Activated T-cell treated with anti-CD3 and anti-CD28 coated beads for 4 hours (primary cell): ENCODE data around the gene TNPO2.

Experiments
- DNase-seq: peaks from one replicate; pipeline ENCODE4 v3.0.0-alpha.2; 2020

The TNPO2 gene

DNA sequence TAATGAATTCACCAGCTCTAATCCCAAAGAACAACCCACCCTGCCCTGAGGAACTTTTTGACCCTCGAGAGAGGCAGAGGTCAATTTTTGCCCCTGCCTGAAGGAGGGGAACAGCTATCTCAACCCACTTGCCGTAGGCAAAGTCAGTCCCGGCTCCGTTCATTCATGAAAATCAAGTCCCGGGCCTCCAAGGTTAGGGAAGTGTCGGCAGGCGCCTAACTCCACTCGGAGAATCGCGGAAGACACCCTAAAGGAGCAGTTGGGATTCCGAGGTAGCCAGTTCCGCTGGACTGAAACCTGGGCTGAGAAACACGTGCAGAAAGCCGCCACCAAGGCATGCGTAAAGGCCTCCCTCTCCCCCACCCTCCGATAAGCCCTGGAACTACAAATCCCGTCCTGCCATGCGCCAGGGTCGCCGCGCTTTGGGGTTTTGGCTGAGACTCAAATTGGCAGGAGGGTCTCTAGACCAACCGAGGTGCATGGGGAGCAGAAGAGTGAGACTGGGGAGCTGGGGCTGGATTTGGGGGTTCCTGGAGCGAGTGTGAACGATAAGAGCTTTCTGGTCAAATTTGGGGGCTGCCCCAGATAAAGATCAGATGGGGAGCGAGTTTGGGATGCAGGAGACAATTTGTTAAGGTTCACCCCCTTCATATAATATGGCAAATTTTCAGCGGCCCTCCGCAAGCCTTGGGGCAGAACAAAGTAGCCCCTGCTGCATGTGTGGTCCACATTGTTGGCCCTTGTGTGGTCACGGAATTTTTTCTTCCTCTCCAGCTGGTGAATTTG lies at the start of gene TNPO2:
TNPO2 (minus strand) TSS at position 292 of the 786 bp plus-strand sequence. CDS start 2,955 bp downstream, outside the sequence.
- DNase-seq: peak; percentile 64

- no peak for DNase-seq
Measured at GRCh38 chr19:12772323-12772722, 48.6 kb upstream of the TNPO2 start.

DNA sequence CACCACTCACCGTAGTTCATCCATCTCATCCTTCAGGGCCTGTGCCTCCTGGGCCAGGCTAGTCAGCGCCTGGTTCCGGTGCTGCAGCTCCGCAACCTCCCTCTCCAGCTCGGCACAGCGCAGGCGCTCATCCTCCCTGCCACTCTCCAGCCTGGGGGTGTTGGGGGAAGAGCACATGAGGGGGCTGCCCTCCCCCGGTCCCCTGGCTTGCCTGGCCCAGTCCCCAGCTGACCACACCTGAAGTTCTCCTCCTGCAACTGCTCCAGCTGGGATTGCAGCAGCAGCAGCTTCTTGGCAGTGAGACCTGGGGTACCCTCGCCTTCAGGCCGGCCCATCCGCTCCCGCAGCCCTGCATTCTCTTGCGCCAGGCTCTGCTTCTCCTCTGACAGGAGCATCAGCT lies 47.2 kb upstream of the TNPO2 start:
- DNase-seq: no peak

- no peak for DNase-seq
Measured at GRCh38 chr19:12769689-12770088, 46.0 kb upstream of the TNPO2 start.

- no peak for DNase-seq
Measured at GRCh38 chr19:12767666-12768065, 43.9 kb upstream of the TNPO2 start.

DNA sequence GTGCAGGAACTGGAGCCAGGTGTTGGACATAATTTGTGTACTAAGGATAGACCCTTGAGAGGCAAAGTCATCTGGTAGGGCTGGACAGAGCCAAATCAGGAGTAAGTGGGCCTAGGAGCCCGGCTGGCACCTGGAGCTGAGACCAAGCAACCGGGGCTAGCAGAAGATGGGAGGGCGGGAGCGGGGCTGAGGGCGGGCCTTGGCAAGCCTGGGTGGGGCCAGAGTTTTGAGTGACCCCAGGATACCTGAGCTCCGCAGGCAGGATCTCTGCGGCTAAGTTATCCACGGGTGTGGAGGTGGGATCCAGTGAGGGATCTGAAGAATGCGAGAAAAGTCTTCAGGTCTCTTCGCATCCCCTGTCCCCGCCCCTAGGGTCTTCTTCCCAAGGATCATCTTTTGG lies 43.4 kb upstream of the TNPO2 start:
- no peak for DNase-seq

GRCh38 chr19:12766051-12766521 lies 42.4 kb upstream of the TNPO2 start:
- peak; percentile 58 for DNase-seq

GRCh38 chr19:12764698-12765097 lies 41.0 kb upstream of the TNPO2 start:
- no peak for DNase-seq

DNA sequence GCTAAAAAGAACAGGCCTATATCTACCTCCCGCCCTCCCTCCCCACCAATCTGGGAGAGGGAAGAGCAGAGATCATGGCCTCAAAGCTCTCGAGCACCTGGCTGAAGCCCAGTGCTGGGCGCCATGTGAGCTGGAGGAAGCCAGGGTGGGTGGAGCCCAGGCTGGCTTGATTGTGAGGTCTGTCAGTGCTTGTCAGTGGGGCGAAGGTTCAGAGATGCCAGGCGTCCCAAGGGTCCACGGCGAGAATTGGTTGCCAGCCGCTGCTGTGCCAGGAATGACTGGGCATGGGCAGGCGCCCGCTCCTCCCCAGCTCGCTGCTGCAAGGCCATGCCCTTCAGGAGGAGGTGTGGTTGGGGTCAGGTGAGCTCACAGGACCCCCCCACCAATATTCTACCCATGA lies 39.4 kb upstream of the TNPO2 start:
- DNase-seq: no peak

DNA sequence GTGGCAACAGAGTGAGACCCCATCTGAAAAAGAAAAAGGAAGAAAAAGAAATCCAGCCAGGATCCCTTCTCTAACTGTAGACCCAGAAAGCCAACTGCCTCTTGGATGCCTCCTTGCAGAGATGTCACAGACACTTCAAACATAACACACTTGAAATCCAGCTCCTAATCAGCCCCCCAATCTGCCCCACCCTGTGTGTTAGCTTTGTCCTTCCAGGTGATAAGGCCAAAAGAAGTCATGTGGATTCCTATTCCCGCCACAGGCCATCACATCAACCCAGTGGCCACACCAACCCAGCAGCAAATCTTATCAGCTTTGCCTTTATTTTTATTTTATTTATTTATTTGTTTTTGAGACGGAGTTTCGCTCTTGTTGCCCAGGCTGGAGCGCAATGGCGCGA lies 36.0 kb upstream of the TNPO2 start:
- no peak for DNase-seq

DNA sequence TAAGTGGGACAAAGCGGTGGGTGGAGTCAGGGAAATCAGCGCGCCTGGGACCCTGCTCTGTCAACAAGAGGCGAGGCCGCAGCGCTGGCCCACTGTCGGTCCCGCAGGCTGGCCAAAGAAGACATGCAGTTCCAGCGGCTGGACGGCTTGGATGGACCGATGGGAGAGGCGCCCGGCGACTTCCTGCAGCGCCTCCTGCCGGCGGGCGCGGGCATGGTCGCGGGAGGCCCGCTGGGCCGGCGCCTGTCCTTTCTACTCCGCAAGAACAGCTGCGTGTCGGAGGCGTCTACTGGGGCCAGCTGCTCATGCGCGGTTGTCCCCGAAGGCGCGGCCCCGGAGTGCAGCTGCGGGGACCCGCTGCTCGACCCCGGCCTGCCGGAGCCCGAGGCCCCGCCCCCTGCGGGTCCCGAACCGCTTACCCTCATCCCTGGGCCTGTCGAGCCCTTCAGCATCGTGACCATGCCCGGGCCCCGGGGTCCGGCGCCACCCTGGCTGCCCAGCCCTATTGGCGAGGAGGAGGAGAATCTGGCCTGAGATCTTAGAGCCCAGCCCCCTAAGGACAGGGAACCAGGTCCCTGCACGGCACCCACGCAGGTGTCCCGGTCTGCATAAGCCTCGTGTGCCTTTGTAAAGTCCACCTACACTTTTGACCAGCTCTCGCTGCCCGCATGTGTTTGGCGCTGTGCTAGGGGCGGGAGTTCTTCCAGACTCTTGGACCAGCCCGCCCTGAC lies 34.0 kb upstream of the TNPO2 start:
- no peak for DNase-seq

DNA sequence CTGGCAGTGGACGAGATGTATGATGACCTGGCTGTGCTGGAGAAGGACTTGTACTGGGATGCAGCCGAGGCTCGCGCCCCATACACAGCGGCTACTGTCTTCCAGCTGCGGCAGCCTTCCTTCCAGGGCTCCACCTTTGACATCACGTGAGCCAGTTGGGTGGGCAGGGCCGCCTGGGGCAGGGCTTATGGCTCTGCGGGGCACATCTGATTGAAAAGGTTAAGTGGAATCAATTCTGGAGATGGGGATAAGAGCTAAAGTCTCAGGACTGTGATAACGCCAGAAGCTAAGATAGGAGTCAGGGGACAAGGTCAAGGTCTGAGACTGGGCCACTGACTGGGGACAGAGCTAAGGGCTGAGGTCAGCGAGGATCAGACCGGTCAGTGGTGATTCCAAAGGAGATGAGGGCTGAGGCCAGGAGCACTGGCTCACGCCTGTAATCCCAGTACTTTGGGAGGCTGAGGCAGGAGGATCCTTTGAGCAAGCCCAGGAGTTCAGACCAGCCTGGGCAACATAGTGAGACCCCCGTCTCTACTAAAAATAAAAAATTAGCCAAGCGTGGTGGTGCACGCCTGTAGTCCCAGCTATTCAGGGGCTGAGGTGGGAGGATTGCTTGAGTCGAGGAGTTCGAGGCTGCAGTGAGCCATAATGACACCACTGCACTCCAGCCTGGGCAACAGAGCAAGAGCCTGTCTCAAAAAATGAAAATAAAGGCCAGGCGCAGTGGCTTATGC lies 32.6 kb upstream of the TNPO2 start:
- DNase-seq: no peak

DNA sequence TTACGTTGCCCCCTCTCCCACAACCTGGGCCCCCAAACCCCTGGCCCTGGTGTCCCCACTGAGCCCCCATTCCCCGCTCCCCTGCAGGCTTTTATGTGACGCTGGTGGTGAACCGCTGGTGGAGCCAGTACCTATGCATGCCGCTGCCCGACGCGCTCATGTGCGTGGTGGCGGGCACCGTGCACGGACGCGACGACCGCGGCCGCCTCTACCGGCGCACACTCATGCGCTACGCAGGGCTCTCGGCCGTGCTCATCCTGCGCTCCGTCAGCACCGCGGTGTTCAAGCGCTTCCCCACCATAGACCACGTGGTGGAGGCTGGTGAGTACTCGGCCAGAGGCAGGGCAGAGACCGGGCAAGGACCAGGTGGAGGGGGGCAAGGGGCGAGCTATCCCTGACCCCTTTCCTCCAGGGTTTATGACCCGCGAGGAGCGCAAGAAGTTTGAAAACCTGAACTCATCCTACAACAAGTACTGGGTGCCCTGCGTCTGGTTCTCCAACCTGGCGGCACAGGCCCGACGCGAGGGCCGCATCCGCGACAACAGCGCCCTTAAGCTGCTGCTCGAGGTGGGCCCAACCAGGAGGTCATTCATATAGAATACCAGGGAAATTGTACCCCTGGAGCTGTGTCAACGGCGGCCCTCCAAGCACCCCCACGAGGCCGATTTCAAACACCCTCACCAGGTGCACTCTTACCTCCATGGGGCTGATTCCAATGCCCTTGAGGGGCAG lies 30.9 kb upstream of the TNPO2 start:
- no peak for DNase-seq

DNA sequence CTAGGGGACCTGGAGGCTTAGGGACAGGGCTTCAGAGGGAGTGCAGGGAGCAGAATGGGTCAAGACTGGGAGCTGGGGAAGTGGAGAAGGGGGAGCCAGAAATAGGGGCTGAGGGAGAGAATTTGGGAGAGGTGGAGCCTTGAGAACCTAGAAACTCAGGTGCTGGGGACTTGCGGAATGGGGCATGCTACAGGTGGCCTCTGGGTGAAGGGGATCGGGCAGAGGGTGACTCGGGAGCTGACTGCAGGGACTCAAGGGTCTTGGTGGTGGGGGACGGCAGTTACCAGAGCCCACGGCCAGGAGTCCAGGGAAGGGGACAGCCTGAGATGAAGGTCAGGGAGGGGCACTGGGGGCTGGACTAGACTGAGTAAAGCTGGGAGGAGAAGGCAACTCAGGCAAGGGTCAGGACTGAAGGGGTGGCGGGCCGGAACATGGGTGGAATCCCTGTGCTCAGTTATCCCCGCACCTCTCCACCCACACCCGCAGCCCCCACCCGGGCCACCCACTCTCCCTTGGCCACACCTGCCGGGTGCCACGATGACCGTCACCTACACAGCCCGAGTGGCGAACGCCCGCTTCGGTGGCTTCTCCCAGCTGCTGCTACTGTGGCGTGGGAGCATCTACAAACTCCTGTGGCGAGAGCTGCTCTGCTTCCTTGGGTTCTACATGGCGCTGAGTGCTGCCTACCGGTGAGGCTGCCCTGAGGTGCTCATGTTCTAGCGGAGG lies 28.5 kb upstream of the TNPO2 start:
- DNase-seq: no peak

- DNase-seq: no peak
Measured at GRCh38 chr19:12751635-12752034, 27.9 kb upstream of the TNPO2 start, which contains the start of gene BEST2. Gene BEST2, plus strand, starts transcription at chr19:12751791. Its CDS starts 802 bp downstream, at chr19:12752593.

DNA sequence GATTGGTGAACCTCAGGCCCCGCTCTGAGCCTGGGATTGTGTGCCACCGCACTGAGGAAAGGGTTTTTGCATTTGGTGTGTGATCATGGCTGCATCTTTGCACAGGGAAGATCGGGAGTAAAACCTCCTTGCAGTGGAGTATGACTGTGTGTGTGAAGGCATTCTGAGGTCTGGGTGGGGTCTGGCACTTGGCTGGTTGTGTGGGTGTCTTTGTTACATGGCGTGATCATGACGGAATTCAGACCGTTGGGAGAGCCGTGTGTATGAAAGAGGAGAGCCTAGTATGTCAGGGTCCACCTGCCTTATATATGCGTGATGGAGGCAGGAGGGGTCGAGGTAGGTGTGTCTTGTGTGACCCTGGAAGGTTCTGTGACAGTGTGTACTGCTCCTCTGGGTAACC lies 27.1 kb upstream of the TNPO2 start:
- no peak for DNase-seq

DNA sequence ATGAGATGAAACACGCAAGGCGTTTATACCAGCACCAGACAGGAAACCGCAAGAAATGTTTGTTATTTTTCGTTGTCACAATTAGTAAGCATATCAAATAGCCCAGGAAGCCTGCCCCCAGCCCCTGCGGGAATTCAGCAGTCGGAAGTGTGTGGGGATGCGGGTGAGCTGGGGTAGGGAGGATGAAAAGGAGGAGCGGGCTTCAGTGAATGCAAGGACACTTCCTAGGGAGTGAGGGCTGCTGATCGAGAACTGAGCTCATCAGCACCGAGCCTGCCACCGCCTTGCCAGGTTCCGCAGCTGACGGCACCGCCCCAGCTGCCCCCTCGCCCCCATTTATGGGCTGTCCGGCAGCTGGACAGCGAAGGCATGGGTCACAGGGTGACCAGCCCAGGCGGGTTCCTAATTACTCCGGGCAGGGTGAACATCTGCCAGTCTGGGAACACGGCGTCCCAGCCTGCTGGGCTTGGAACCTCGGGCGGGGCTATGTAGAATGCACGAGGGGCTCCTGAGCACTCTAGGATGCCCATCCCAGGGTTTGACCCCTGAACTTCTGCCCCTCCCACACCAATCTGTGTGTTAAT lies 26.3 kb upstream of the TNPO2 start:
- no peak for DNase-seq

GRCh38 chr19:12748489-12748888 lies 24.8 kb upstream of the TNPO2 start:
- no peak for DNase-seq

GRCh38 chr19:12745166-12745897 lies 21.6 kb upstream of the TNPO2 start:
- no peak for DNase-seq

GRCh38 chr19:12737835-12738351 lies 14.2 kb upstream of the TNPO2 start:
- DNase-seq: no peak
